Pancreas (tissue), 10 donors: Measurements from ENCODE around the gene PKD2. TPM values are rescaled to one million over a fixed set of nuclear protein-coding genes. Genes with fewer than 3 reads are reported as not detected.

ENCODE experiments used
- ATAC-seq, 4 donors: fragments of 200-7000 bp; cut with Tn5 transposase; one replicate each; pipeline versions ENCODE4 v1.8.0 to v1.9.1; 2020; ENCODE audit warnings: mild to moderate bottlenecking in 4 of 4, moderate library complexity in 4 of 4
- DNase-seq, 6 donors: peaks; one replicate each; pipeline ENCODE4 v3.0.0-alpha.2; 2020
- FAIRE-seq: peaks from 2 replicates; lab custom pipeline; 2012; peaks lifted over from hg19 to GRCh38; lab: Jason Lieb, UNC
- H3K27ac ChIP-seq, 4 donors: fragments of 200-600 bp; sonication (generic); 1 replicate in 3 of 4; 2 replicates in 1 of 4; pipeline versions ENCODE4 v1.5.0 to v1.8.0; 2020
- H3K27me3 ChIP-seq, 4 donors: fragments of 200-600 bp; one replicate each; pipeline ENCODE4 v1.8.0; 2021
- H3K36me3 ChIP-seq, 3 donors: fragments of 200-600 bp; sonication (generic) in 1 of 3; one replicate each; pipeline versions ENCODE4 v1.5.0 to v1.8.0; 2020 to 2021
- H3K4me1 ChIP-seq, 3 donors: fragments of 200-600 bp; one replicate each; pipeline ENCODE4 v1.8.0; 2021
- H3K4me3 ChIP-seq, 4 donors: fragments of 200-600 bp; sonication (generic) in 2 of 4; one replicate each; pipeline versions ENCODE4 v1.5.0 to v1.8.0; 2020 to 2021
- H3K9me3 ChIP-seq, 4 donors: fragments of 200-600 bp; one replicate each; pipeline ENCODE4 v1.8.0; 2021
- WGBS, 2 donors: extraction: QIAGEN DNeasy Blood & Tissue Kit; methylation state at CpG; one replicate each; pipeline ENCODE4 v1.1.7; 2013; 5-methylcytosine and 5-hydroxymethylcytosine counted together
- intact Hi-C, 3 donors: fragments of 100-400 bp; cut with DNase I; formaldehyde crosslinking; loops; one replicate each; pipeline versions ENCODE4 v1.11.1 to v1.14.2; 2022
- polyA plus RNA-seq, 2 donors: library from polyadenylated mRNA; stranded (reverse); fragments of 200-250 nt; gene quantifications; one replicate each; pipeline ENCODE4 v1.2.3, GENCODE V29; 2013
- total RNA-seq, 6 donors: library from RNA; stranded (reverse); fragmentation: NEBNext Ultra II Directional in 4 of 6; extraction: Animal tissue kit (Norgen Biotek cat#: 25700) in 4 of 6; gene quantifications; one replicate each; pipeline versions ENCODE4 v1.2.1 to v1.2.4, GENCODE V29; 2021 to 2023
- TF ChIP-seq, protein P1 (sequence below), 4 donors: fragments of 200-600 bp; sonication (generic) in 3 of 4; IDR thresholded peaks; one replicate each; pipeline versions ENCODE4 v1.5.0 to v1.8.0; 2021; ENCODE audit warnings: antibody characterized with exemption in 4 of 4
- donor health status: healthy with polysubstance abuse.
- donor health status: DM: no; HTN: no; CAD: no; lungs with moderate emphysema.
- donor health status: DM: no; HTN: no; CAD: no.
- donor health status: control.
- donor health status: control.
- donor health status: Bipolar disorder and iron deficiency.
- donor health status: DM: yes; HTN: yes; CAD: no.
- donor health status: DM: no; HTN: no; CAD: no.
- donor health status: DM: no; HTN: no; CAD: no.
- donor health status: DM: yes; HTN: yes; CAD: no.

PKD2 gene
- total and polyA plus RNA-seq, 8 donors: 7.6 to 21.6 (median 11.5) TPM

DNA sequence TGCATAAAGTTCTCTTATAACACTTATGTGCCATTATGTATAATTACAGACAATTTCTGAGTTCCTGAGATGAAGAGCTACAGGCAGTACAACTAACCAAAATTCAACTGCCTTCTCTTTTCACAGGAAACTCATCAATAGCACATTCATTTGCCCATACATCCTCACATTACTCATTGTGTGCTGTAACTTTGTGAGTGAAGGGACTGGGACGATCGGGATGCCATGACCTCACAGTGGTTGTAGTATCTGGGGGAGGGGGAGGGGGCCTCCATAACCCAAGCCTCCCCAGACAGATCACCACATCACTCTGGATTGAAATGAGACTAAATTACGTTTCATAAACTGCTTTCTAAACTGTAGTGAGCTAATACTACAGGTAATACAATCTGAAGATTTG is 90.3 kb downstream of the PKD2 start:
- WGBS, 2 donors: 70 to 80% methylated on average over 3 of the region's 3 CpGs
- FAIRE-seq: no peak

DNA sequence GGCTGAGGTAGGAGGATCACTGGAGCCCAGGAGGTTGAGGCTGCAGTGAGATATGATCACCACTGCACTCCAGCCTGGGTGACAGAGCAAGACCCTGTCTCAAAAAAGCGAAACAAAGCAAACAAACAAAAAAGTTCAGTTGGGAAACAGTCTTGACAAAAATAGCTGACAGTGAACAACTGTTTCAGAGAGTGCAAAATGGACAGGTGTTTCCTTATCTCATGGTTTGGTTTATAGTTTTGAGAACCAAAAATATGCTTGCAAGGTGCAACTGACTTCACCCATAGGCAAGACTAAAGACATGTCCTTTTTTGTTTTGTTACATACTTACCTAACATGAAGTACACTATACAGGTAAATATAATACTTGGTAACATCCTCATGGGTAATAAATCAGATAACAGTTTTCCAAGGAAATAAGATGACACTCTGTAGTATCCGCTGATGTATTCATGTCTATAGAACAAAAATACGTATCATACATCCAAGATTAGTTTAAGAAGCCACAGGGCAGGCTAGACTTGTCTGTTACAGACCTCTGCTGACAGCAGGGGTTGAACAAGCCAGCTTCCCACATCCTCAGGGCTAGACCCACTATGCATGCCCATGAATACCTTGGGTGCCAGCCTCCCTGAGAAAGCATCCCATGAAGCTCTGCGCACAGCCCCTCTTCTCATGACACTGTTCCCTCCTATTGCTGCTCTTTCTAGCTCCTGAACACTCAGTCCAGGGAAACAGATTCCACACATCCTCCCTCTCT is 91.7 kb downstream of the PKD2 start:
- Histone ChIP-seq H3K27me3 (no peaks in the 10 kb centered on the region), H3K4me1 (no peaks in the 10 kb centered on the region), H3K27ac (no peak overlapping the region), H3K4me3 (no peak overlapping the region), H3K9me3 (no peaks in the 10 kb centered on the region), H3K36me3 (no peaks in the 10 kb centered on the region)
- no peak for FAIRE-seq
- no peak for ATAC-seq
- TF ChIP-seq, protein P1, sequence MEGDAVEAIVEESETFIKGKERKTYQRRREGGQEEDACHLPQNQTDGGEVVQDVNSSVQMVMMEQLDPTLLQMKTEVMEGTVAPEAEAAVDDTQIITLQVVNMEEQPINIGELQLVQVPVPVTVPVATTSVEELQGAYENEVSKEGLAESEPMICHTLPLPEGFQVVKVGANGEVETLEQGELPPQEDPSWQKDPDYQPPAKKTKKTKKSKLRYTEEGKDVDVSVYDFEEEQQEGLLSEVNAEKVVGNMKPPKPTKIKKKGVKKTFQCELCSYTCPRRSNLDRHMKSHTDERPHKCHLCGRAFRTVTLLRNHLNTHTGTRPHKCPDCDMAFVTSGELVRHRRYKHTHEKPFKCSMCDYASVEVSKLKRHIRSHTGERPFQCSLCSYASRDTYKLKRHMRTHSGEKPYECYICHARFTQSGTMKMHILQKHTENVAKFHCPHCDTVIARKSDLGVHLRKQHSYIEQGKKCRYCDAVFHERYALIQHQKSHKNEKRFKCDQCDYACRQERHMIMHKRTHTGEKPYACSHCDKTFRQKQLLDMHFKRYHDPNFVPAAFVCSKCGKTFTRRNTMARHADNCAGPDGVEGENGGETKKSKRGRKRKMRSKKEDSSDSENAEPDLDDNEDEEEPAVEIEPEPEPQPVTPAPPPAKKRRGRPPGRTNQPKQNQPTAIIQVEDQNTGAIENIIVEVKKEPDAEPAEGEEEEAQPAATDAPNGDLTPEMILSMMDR (IDR thresholded peaks at IDR 0.05): no peak
- DNase-seq: no peak
- WGBS, 2 donors: 80 to 88% methylated on average over 4 of the region's 4 CpGs
- intact Hi-C loops: no loop called here

More for the DNA sequence above, 90.3 kb downstream of the PKD2 start:
- no peaks in the 10 kb centered on the region for H3K36me3 ChIP-seq
- TF ChIP-seq, protein P1 (IDR thresholded peaks at IDR 0.05): no peak
- H3K27me3 ChIP-seq: no peaks in the 10 kb centered on the region
- H3K4me3 ChIP-seq: no peak overlapping the region
- DNase-seq (no peak), ATAC-seq (no peak)
- H3K9me3 ChIP-seq: no peaks in the 10 kb centered on the region
- no peak overlapping the region for H3K27ac ChIP-seq
- H3K4me1 ChIP-seq: no peaks in the 10 kb centered on the region
- intact Hi-C loops: no loop called here

DNA sequence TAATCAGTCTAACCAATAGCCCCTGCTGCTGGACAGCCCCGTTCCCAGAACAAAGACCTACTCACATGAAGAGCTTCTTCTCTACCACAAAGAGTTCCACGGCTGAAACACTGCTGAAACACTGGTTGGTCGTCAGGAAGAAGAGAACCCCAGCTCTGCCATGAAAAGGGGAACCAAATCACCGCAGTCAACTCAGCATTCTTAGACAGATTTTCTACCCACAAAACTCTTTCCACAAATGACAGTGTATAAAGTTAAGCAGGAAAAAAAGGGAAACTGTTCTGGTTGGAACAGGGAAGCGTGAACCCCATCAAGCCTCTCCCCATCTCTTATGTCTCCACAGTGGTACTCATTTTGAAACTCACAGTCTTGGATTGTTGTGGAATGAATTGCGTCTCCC is 93.7 kb downstream of the PKD2 start:
- FAIRE-seq: no peak
- WGBS, 2 donors: 84 to 89% methylated on average over 6 of the region's 6 CpGs
- H3K9me3 ChIP-seq: no peaks in the 10 kb centered on the region
- no peak for DNase-seq
- no peaks in the 10 kb centered on the region for H3K4me1 ChIP-seq
- H3K27me3 ChIP-seq: no peaks in the 10 kb centered on the region
- intact Hi-C loops: no loop called here
- TF ChIP-seq, protein P1 (IDR thresholded peaks at IDR 0.05): no peak
- H3K4me3 ChIP-seq: no peak overlapping the region
- no peaks in the 10 kb centered on the region for H3K36me3 ChIP-seq
- H3K27ac ChIP-seq: no peak overlapping the region
- ATAC-seq: peak in 2 of 4 donors; percentile 59 to 75

DNA sequence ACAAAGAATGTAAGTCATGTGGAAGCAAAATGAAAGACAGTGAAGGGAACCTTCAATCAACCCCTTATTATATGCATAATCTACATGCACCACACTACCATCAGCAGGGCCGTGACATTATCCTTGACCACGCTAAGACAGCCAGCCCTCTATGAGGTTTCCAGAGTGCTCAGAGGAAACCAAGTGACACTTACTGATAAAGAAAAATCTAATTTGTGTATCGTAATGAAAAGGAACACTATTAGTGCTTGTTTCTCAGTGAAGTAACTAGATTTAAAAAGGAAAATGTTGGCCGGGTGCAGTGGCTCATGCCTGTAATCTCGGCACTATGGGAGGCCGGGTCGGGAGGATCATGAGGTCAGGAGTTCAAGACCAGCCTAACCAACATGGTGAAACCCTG is 94.6 kb downstream of the PKD2 start:
- DNase-seq: no peak
- intact Hi-C loops: no loop called here
- 80 to 91% methylated on average over 7 of the region's 7 CpGs for WGBS, 2 donors
- Histone ChIP-seq H3K36me3 (no peaks in the 10 kb centered on the region), H3K4me3 (no peak overlapping the region), H3K27me3 (no peaks in the 10 kb centered on the region), H3K4me1 (no peaks in the 10 kb centered on the region), H3K27ac (no peak overlapping the region), H3K9me3 (no peaks in the 10 kb centered on the region)
- no peak for ATAC-seq
- FAIRE-seq: no peak
- TF ChIP-seq, protein P1 (IDR thresholded peaks at IDR 0.05): no peak

DNA sequence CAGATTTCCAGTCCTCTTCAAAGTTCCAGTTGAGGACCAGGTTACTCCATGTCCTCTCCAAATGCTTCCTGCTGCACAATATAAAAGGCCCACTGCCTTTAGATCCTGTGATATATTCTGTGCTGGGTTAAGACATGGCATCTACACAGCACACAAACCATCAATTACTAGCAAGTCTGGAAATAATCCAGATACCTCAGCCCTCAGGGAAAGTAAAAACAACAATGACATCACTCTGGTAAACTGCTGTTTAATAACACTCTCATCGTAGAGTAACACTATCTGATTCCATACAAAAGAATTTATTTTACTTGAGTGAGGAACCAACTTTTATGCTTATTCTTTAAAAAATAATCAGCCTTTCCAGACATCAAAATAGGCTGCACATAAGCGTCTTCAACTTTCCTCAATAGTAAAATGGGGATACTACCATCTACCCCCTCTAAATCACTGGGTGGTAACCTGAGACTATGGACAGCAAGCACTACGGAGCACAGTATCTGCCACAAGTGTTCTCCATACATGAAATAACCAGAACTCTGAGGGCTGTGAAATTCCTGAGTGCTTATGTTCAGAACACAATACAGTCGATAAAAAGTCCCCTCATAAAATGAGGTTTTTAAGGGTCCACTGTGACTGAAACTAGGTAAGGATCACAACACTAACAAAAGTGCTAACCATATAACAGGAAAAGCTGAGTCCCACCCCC is 97.6 kb downstream of the PKD2 start:
- Histone ChIP-seq H3K27ac (no peak overlapping the region), H3K4me1 (peaks cover 0 to 12% (median 4%) of the 10 kb centered on the region in 3 donors), H3K27me3 (no peaks in the 10 kb centered on the region), H3K4me3 (no peak overlapping the region), H3K9me3 (no peaks in the 10 kb centered on the region), H3K36me3 (no peaks in the 10 kb centered on the region)
- WGBS, 2 donors: 72 to 83% methylated on average over 4 of the region's 4 CpGs
- FAIRE-seq (no peak), ATAC-seq (no peak), DNase-seq (no peak)
- intact Hi-C loops: no loop called here
- TF ChIP-seq, protein P1 (IDR thresholded peaks at IDR 0.05): no peak
